Natural killer cell (primary cell): ENCODE data around the gene NDRG4. TPM values are rescaled to one million over a fixed set of nuclear protein-coding genes. Genes with fewer than 3 reads are reported as not detected.

ENCODE experiments used
- ATAC-seq, 3 donors: fragments of 150-1000 bp in 2 of 3; fragments of 200-7000 bp in 1 of 3; cut with Tn5 transposase; 1 replicate in 1 of 3; 2 replicates in 2 of 3; pipeline ENCODE4 v1.10.0; 2021; ENCODE audit warnings: mild to moderate bottlenecking in 2 of 3, moderate library complexity in 2 of 3
- DNase-seq, 2 donors: peaks; one replicate each; pipeline versions ENCODE4 v3.0.0 to v3.0.0-alpha.2; 2013 to 2021; ENCODE audit warnings: mixed read lengths in 1 of 2
- H3K27ac ChIP-seq: one replicate; pipeline ENCODE4 v1.5.1; 2013; ENCODE audit warnings: mild to moderate bottlenecking, low read length
- H3K27me3 ChIP-seq: one replicate; pipeline ENCODE4 v1.6.1; 2013; ENCODE audit warnings: low read length; ENCODE audit not compliant: control insufficient read depth, insufficient read depth
- H3K36me3 ChIP-seq: one replicate; pipeline ENCODE4 v1.6.1; 2013; ENCODE audit warnings: low read length; ENCODE audit not compliant: control insufficient read depth, insufficient read depth
- H3K4me1 ChIP-seq: one replicate; pipeline ENCODE4 v1.6.1; 2013; ENCODE audit warnings: low read length; ENCODE audit not compliant: control insufficient read depth, insufficient read depth
- H3K4me3 ChIP-seq: one replicate; pipeline ENCODE4 v1.5.1; 2013; ENCODE audit warnings: low read length
- H3K9me3 ChIP-seq: one replicate; pipeline ENCODE4 v1.6.1; 2013; ENCODE audit warnings: low read length; ENCODE audit not compliant: control insufficient read depth, insufficient read depth
- H3K27ac Mint-ChIP-seq, 2 donors: one replicate each; pipeline ENCODE4 v1.8.0; 2022; ENCODE audit warnings: mild to moderate bottlenecking in 2 of 2, mixed read lengths in 2 of 2, moderate library complexity in 1 of 2
- H3K27me3 Mint-ChIP-seq, 2 donors: one replicate each; pipeline ENCODE4 v1.8.0; 2022; ENCODE audit warnings: low read depth in 2 of 2, mixed read lengths in 2 of 2
- H3K36me3 Mint-ChIP-seq: one replicate; pipeline ENCODE4 v1.8.0; 2022; ENCODE audit warnings: mixed read lengths
- H3K4me1 Mint-ChIP-seq, 2 donors: one replicate each; pipeline ENCODE4 v1.8.0; 2022; ENCODE audit warnings: mixed read lengths in 2 of 2
- H3K4me3 Mint-ChIP-seq: one replicate; pipeline ENCODE4 v1.8.0; 2022; ENCODE audit warnings: mild to moderate bottlenecking, moderate library complexity, mixed read lengths
- H3K9me3 Mint-ChIP-seq, 2 donors: one replicate each; pipeline ENCODE4 v1.8.0; 2022; ENCODE audit warnings: mixed read lengths in 2 of 2
- WGBS: methylation state at CpG from one replicate; pipeline ENCODE4 v1.1.7; 2013; ENCODE audit warnings: missing lambda C conversion rate; ENCODE audit not compliant: insufficient coverage; 5-methylcytosine and 5-hydroxymethylcytosine counted together
- intact Hi-C: fragments of 100-400 bp; cut with micrococcal nuclease; formaldehyde crosslinking; loops from one replicate; pipeline ENCODE4 v1.14.2; 2022
- total RNA-seq, 4 donors: library from RNA; stranded (reverse); fragments of 120-200 nt in 1 of 4; gene quantifications; one replicate each; pipeline versions ENCODE4 v1.2.3 to v1.2.4, GENCODE V29; 2013 to 2022
- TF ChIP-seq, protein P1 (sequence below): fragments of 200-600 bp; IDR thresholded peaks from one replicate; pipeline ENCODE4 v1.8.0; 2022; ENCODE audit warnings: antibody characterized with exemption

The NDRG4 gene
- total RNA-seq, 3 donors from 2014 or later (not counting 1 experiment from before 2014, with no cell fraction given), result not detected

DNA sequence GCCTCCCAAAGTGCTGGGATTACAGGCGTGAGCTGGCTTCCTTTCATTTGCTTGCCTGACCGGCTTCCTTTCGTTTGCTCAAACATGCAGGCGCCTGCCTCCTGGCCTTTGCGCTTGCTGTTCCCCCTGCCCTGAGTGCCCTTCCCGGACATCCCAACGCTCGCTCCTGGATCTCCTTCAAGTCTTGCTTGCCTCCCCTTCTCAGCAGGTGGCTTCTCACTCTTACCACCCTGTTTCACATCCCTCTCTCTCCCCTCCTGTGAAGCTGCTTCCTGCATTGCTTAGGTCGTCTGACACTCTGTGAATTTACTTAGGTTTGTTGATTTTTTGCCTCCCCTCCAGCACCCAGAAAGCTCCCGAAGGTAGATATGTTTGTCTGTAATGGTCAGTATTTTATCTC lies 25.6 kb upstream of the NDRG4 start:
- Histone ChIP-seq H3K27me3 (no peaks in the 10 kb centered on the region), H3K4me1 (peaks cover 30% of the 10 kb centered on the region), H3K36me3 (no peaks in the 10 kb centered on the region), H3K4me3 (no peak overlapping the region), H3K9me3 (no peaks in the 10 kb centered on the region), H3K27ac (no peak overlapping the region)
- 78% methylated on average over 10 of the region's 10 CpGs for WGBS
- H3K4me3 Mint-ChIP-seq, result peak overlapping the region; percentile 41
- DNase-seq (no peak), ATAC-seq (peak in 1 of 3 donors; percentile 35)
- TF ChIP-seq, protein P1, sequence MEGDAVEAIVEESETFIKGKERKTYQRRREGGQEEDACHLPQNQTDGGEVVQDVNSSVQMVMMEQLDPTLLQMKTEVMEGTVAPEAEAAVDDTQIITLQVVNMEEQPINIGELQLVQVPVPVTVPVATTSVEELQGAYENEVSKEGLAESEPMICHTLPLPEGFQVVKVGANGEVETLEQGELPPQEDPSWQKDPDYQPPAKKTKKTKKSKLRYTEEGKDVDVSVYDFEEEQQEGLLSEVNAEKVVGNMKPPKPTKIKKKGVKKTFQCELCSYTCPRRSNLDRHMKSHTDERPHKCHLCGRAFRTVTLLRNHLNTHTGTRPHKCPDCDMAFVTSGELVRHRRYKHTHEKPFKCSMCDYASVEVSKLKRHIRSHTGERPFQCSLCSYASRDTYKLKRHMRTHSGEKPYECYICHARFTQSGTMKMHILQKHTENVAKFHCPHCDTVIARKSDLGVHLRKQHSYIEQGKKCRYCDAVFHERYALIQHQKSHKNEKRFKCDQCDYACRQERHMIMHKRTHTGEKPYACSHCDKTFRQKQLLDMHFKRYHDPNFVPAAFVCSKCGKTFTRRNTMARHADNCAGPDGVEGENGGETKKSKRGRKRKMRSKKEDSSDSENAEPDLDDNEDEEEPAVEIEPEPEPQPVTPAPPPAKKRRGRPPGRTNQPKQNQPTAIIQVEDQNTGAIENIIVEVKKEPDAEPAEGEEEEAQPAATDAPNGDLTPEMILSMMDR, result no peak
- intact Hi-C loops, result no loop called here
- H3K9me3 Mint-ChIP-seq, result no peaks in the 10 kb centered on the region
- H3K27me3 Mint-ChIP-seq, result peaks cover 9 to 21% of the 10 kb centered on the region in 2 donors
- peaks cover 44% of the 10 kb centered on the region in 2 donors for H3K4me1 Mint-ChIP-seq
- no peaks in the 10 kb centered on the region for H3K36me3 Mint-ChIP-seq
- H3K27ac Mint-ChIP-seq, result peak overlapping the region in 1 of 2 donors; percentile 49

DNA sequence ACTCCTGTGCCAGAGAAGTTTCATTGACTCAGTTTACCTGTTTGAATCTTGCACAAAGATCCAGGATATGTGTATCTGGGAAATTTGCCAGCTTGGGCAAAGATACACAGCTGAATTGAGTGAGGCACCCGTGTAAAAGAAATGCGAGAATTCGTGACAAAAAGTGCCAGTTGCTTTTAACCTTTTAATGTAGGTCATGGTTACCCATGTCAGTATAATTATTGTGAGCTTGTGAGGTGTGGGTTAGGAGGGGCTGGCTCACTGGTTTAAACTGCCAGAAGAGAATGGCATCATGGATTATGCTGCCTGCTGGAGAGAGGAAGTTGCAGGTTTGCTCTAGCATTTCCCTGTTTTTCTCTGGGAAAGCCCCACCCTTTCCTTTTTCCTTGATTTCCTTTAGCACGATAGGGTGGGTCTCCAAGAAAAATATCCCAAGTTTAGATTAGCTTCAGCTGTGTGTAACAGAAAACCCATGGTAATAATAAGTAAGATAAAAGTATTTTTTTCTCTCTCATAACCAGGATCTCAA lies 24.8 kb upstream of the NDRG4 start:
- ATAC-seq (no peak), DNase-seq (no peak)
- Mint-ChIP-seq H3K4me3 (no peak overlapping the region), H3K27me3 (peaks cover 9 to 21% of the 10 kb centered on the region in 2 donors), H3K27ac (no peak overlapping the region), H3K4me1 (peaks cover 35 to 38% of the 10 kb centered on the region in 2 donors), H3K36me3 (no peaks in the 10 kb centered on the region), H3K9me3 (no peaks in the 10 kb centered on the region)
- Histone ChIP-seq H3K36me3 (no peaks in the 10 kb centered on the region), H3K4me1 (peaks cover 29% of the 10 kb centered on the region), H3K9me3 (no peaks in the 10 kb centered on the region), H3K27ac (no peak overlapping the region), H3K27me3 (no peaks in the 10 kb centered on the region), H3K4me3 (no peak overlapping the region)
- TF ChIP-seq, protein P1, result no peak
- 74% methylated on average over 3 of the region's 4 CpGs for WGBS
- intact Hi-C loops, result no loop called here

DNA sequence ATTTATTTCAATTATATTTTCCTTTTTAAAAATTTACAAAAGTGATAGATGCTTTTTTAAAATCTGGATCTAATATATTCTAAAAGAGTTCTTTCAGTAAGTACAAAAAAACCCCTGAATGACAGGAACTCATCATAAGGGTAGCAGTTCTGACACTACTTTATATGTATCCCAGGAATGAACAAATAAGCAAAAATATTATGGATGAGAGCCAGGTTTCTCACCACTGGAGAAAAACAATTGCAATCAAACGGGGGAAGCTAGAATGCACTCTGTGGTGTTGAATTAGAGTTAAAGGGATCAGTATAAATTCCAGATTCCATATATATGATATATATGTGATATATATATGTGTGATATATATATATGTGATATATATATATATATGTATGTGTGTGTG lies 23.2 kb upstream of the NDRG4 start:
- intact Hi-C loops, result no loop called here
- peaks cover 13% of the 10 kb centered on the region for H3K4me1 ChIP-seq
- Mint-ChIP-seq H3K4me1 (peaks cover 19 to 21% of the 10 kb centered on the region in 2 donors), H3K27me3 (peaks cover 9 to 21% of the 10 kb centered on the region in 2 donors), H3K36me3 (no peaks in the 10 kb centered on the region), H3K4me3 (no peak overlapping the region), H3K27ac (no peak overlapping the region), H3K9me3 (no peaks in the 10 kb centered on the region)
- WGBS, result no CpG with 5 or more reads among the region's 1 CpG
- TF ChIP-seq, protein P1, result no peak
- ATAC-seq (no peak), DNase-seq (no peak)
- H3K9me3 ChIP-seq, result no peaks in the 10 kb centered on the region
- no peak overlapping the region for H3K27ac ChIP-seq
- H3K36me3 ChIP-seq, result no peaks in the 10 kb centered on the region
- no peak overlapping the region for H3K4me3 ChIP-seq
- H3K27me3 ChIP-seq, result no peaks in the 10 kb centered on the region

GRCh38 chr16:58478427-58478826 lies 21.5 kb upstream of the NDRG4 start:
- H3K4me1 Mint-ChIP-seq, result peaks cover 10 to 11% of the 10 kb centered on the region in 2 donors
- H3K36me3 Mint-ChIP-seq, result no peaks in the 10 kb centered on the region
- H3K27ac ChIP-seq, result no peak overlapping the region
- H3K36me3 ChIP-seq, result no peaks in the 10 kb centered on the region
- TF ChIP-seq, protein P1, result no peak
- H3K4me1 ChIP-seq, result peaks cover 7% of the 10 kb centered on the region
- no peaks in the 10 kb centered on the region for H3K27me3 ChIP-seq
- no peak overlapping the region for H3K27ac Mint-ChIP-seq
- H3K4me3 ChIP-seq, result no peak overlapping the region
- H3K9me3 ChIP-seq, result no peaks in the 10 kb centered on the region
- ATAC-seq (no peak), DNase-seq (no peak)
- 92% methylated on average over 2 of the region's 2 CpGs for WGBS
- H3K27me3 Mint-ChIP-seq, result peaks cover 9 to 14% of the 10 kb centered on the region in 2 donors
- H3K4me3 Mint-ChIP-seq, result no peak overlapping the region
- no peaks in the 10 kb centered on the region for H3K9me3 Mint-ChIP-seq
- intact Hi-C loops, result no loop called here
